RPMI8226 (cell line): ENCODE data around the gene DPYSL5.

Experiments used
- DNase-seq: peaks from one replicate; pipeline ENCODE4 v3.0.0-alpha.2; 2015

Gene DPYSL5

GRCh38 chr2:26970928-26971627 lies 123.1 kb downstream of the DPYSL5 start:
- DNase-seq = no peak

GRCh38 chr2:26971911-26972786 lies 124.2 kb downstream of the DPYSL5 start:
- DNase-seq = no peak

- no peak for DNase-seq
Observed at GRCh38 chr2:26974352-26974751, 126.4 kb downstream of the DPYSL5 start.

- no peak for DNase-seq
Observed at GRCh38 chr2:26975102-26975501, 127.2 kb downstream of the DPYSL5 start.

GRCh38 chr2:26975656-26976055 lies 127.7 kb downstream of the DPYSL5 start:
- DNase-seq = no peak

- no peak for DNase-seq
Observed at GRCh38 chr2:26976237-26976636, 128.3 kb downstream of the DPYSL5 start.

- DNase-seq = no peak
Observed at GRCh38 chr2:26977012-26977411, 129.1 kb downstream of the DPYSL5 start.

- no peak for DNase-seq
Observed at GRCh38 chr2:26978061-26978596, 130.2 kb downstream of the DPYSL5 start.

GRCh38 chr2:26979741-26980140 lies 131.8 kb downstream of the DPYSL5 start:
- DNase-seq = no peak

- no peak for DNase-seq
Observed at GRCh38 chr2:26980971-26981370, 133.0 kb downstream of the DPYSL5 start.

- DNase-seq = peak; percentile 81
Observed at GRCh38 chr2:26982102-26982742, 134.3 kb downstream of the DPYSL5 start.

- no peak for DNase-seq
Observed at GRCh38 chr2:26983746-26984145, 135.8 kb downstream of the DPYSL5 start.

GRCh38 chr2:26985807-26986206 lies 137.9 kb downstream of the DPYSL5 start:
- no peak for DNase-seq

GRCh38 chr2:26986576-26986975 lies 138.6 kb downstream of the DPYSL5 start:
- no peak for DNase-seq

- DNase-seq = no peak
Observed at GRCh38 chr2:26988058-26988860, 140.3 kb downstream of the DPYSL5 start.

- DNase-seq = no peak
Observed at GRCh38 chr2:26989156-26989555, 141.2 kb downstream of the DPYSL5 start.

- DNase-seq = no peak
Observed at GRCh38 chr2:26991717-26992116, 143.8 kb downstream of the DPYSL5 start.

- DNase-seq = no peak
Observed at GRCh38 chr2:26993768-26994167, 145.8 kb downstream of the DPYSL5 start.

- DNase-seq = no peak
Observed at GRCh38 chr2:26994983-26995382, 147.1 kb downstream of the DPYSL5 start.

- DNase-seq = no peak
Observed at GRCh38 chr2:26997394-26997793, 149.5 kb downstream of the DPYSL5 start.

GRCh38 chr2:26998323-26998722 lies 150.4 kb downstream of the DPYSL5 start:
- no peak for DNase-seq
